Stomach (tissue), 9 donors: ENCODE measurements around the gene FAM193B. TPM values are rescaled to one million over a fixed set of nuclear protein-coding genes. Genes with fewer than 3 reads are reported as not detected.

ENCODE experiments used
- DNase-seq, 2 donors: peaks; one replicate each; pipeline versions ENCODE4 v3.0.0 to v3.0.0-alpha.2; 2013 to 2019
- H3K27ac ChIP-seq, 5 donors: fragments of 200-600 bp in 4 of 5; sonication (generic) in 4 of 5; one replicate each; pipeline ENCODE4 v1.5.1; 2013 to 2019; ENCODE audit warnings: mild to moderate bottlenecking in 1 of 5, moderate library complexity in 1 of 5
- H3K27me3 ChIP-seq, 3 donors: fragments of 200-600 bp; sonication (generic); one replicate each; pipeline ENCODE4 v1.5.1; 2017 to 2019; ENCODE audit warnings: mixed run types in 1 of 3
- H3K36me3 ChIP-seq, 4 donors: fragments of 200-600 bp; sonication (generic); 1 replicate in 3 of 4; 2 replicates in 1 of 4; pipeline ENCODE4 v1.5.1; 2016 to 2019
- H3K4me1 ChIP-seq, 4 donors: fragments of 200-600 bp; sonication (generic); one replicate each; pipeline ENCODE4 v1.5.1; 2016 to 2019
- H3K4me3 ChIP-seq, 4 donors: fragments of 200-600 bp; sonication (generic) in 3 of 4; one replicate each; pipeline ENCODE4 v1.5.1; 2016 to 2019; ENCODE audit warnings: mild to moderate bottlenecking in 1 of 4
- H3K9me3 ChIP-seq, 4 donors: fragments of 200-600 bp; sonication (generic); one replicate each; pipeline ENCODE4 v1.5.1; 2016 to 2019
- CTCF ChIP-seq, 7 experiments: fragments of 450-650 bp in 4 of 7; fragments of 200-600 bp in 3 of 7; sonication (generic) in 3 of 7; IDR thresholded peaks; one replicate each; pipeline ENCODE4 v1.5.1; 2016 to 2019; ENCODE audit warnings: antibody characterized with exemption in 7 of 7, control low read depth in 2 of 7, mild to moderate bottlenecking in 1 of 7
- EP300 ChIP-seq: sonication (generic); formaldehyde crosslinking; IDR thresholded peaks from one replicate; pipeline ENCODE4 v1.6.1; 2017; ENCODE audit warnings: antibody characterized with exemption
- POLR2A ChIP-seq, 4 donors: fragments of 450-650 bp; IDR thresholded peaks; one replicate each; pipeline ENCODE4 v1.6.1; 2016; ENCODE audit warnings: antibody characterized with exemption in 4 of 4, control low read depth in 2 of 4, mild to moderate bottlenecking in 1 of 4, moderate library complexity in 1 of 4
- POLR2AphosphoS5 ChIP-seq, 3 donors: sonication (generic); formaldehyde crosslinking; IDR thresholded peaks; one replicate each; pipeline ENCODE4 v1.6.1; 2016; ENCODE audit warnings: antibody characterized with exemption in 3 of 3
- WGBS, 5 donors: extraction: QIAGEN DNeasy Blood & Tissue Kit in 3 of 5; methylation state at CpG; one replicate each; pipeline versions ENCODE4 v1.1.5 to v1.1.7; 2013 to 2018; 5-methylcytosine and 5-hydroxymethylcytosine counted together
- intact Hi-C: fragments of 100-400 bp; cut with DNase I; formaldehyde crosslinking; loops from one replicate; pipeline ENCODE4 v1.15.1; 2023; ENCODE audit warnings: low total_unique reads
- polyA plus RNA-seq, 3 donors: library from polyadenylated mRNA; stranded (reverse); fragments of 200-250 nt; gene quantifications; one replicate each; pipeline ENCODE4 v1.2.3, GENCODE V29; 2013
- total RNA-seq, 5 donors: library from RNA; depleted of rRNA; stranded (reverse); fragments of >200 nt; gene quantifications; one replicate each; pipeline versions ENCODE4 v1.1.0 to v1.2.3, GENCODE V29; 2014 to 2016
- donor health status: healthy with polysubstance abuse.
- donor health status: Bipolar disorder and iron deficiency.
- donor health status: healthy.

The FAM193B gene
- total and polyA plus RNA-seq, 8 donors = 40.4 to 316 (median 138) TPM

- TF ChIP-seq POLR2AphosphoS5 (IDR thresholded peaks at IDR 0.05) = no peak
- no peak for TF ChIP-seq POLR2A (IDR thresholded peaks at IDR 0.05)
- TF ChIP-seq CTCF (IDR thresholded peaks at IDR 0.05) = no peak
- TF ChIP-seq EP300 = no peak
- DNase-seq = no peak
- intact Hi-C loops = no loop called here
- no peaks in the 10 kb centered on the region for H3K9me3 ChIP-seq
- H3K4me1 ChIP-seq = peaks cover 8 to 49% (median 32%) of the 10 kb centered on the region in 4 donors
- 92 to 98% (median 95%) methylated on average over 10 to 11 of the region's 11 CpGs for WGBS, 5 donors
- no peak overlapping the region for H3K27ac ChIP-seq
- no peaks in the 10 kb centered on the region for H3K27me3 ChIP-seq
- no peak overlapping the region for H3K4me3 ChIP-seq
- H3K36me3 ChIP-seq = peaks cover 41 to 62% (median 59%) of the 10 kb centered on the region in 4 donors
Observed at GRCh38 chr5:177514541-177514940, 39.8 kb downstream of the FAM193B start.

- Histone ChIP-seq H3K9me3 (no peaks in the 10 kb centered on the region), H3K27me3 (no peaks in the 10 kb centered on the region), H3K27ac (no peak overlapping the region), H3K4me3 (no peak overlapping the region), H3K4me1 (peaks cover 8 to 48% (median 32%) of the 10 kb centered on the region in 4 donors), H3K36me3 (peaks cover 41 to 58% (median 56%) of the 10 kb centered on the region in 4 donors)
- no peak for DNase-seq
- WGBS, 5 donors = 94 to 97% (median 96%) methylated on average over 11 to 15 of the region's 15 CpGs
- intact Hi-C loops = no loop called here
- TF ChIP-seq CTCF (IDR thresholded peaks at IDR 0.05) = no peak
- TF ChIP-seq POLR2A (IDR thresholded peaks at IDR 0.05) = no peak
- no peak for TF ChIP-seq POLR2AphosphoS5 (IDR thresholded peaks at IDR 0.05)
- no peak for TF ChIP-seq EP300
Observed at GRCh38 chr5:177513500-177513899, 40.9 kb downstream of the FAM193B start.

- intact Hi-C loops = no loop called here
- Histone ChIP-seq H3K4me3 (no peak overlapping the region), H3K4me1 (peaks cover 8 to 48% (median 32%) of the 10 kb centered on the region in 4 donors), H3K27me3 (no peaks in the 10 kb centered on the region), H3K27ac (no peak overlapping the region), H3K9me3 (no peaks in the 10 kb centered on the region), H3K36me3 (peaks cover 41 to 58% (median 56%) of the 10 kb centered on the region in 4 donors)
- TF ChIP-seq EP300 (no peak), POLR2A (IDR thresholded peaks at IDR 0.05) (no peak), POLR2AphosphoS5 (IDR thresholded peaks at IDR 0.05) (no peak), CTCF (IDR thresholded peaks at IDR 0.05) (no peak)
- 88 to 94% (median 92%) methylated on average over 14 to 16 of the region's 16 CpGs for WGBS, 5 donors
- DNase-seq = no peak
Observed at GRCh38 chr5:177512736-177513380, 41.5 kb downstream of the FAM193B start.

GRCh38 chr5:177511796-177512675, 42.3 kb downstream of the FAM193B start:
- 93 to 100% (median 95%) methylated on average over 4 to 34 of the region's 34 CpGs for WGBS, 5 donors
- Histone ChIP-seq H3K4me1 (peaks cover 8 to 43% (median 29%) of the 10 kb centered on the region in 4 donors), H3K27me3 (no peaks in the 10 kb centered on the region), H3K36me3 (peaks cover 41 to 58% (median 56%) of the 10 kb centered on the region in 4 donors), H3K27ac (peak overlapping the region in 1 of 5 donors; percentile 86), H3K4me3 (no peak overlapping the region), H3K9me3 (no peaks in the 10 kb centered on the region)
- intact Hi-C loops = no loop called here
- TF ChIP-seq POLR2A (IDR thresholded peaks at IDR 0.05) (no peak), CTCF (IDR thresholded peaks at IDR 0.05) (no peak), POLR2AphosphoS5 (IDR thresholded peaks at IDR 0.05) (no peak), EP300 (no peak)
- no peak for DNase-seq
